ENCODE data around the gene NAPEPLD.
"Not testable (repeated sequence)": the region's sequence is repeated elsewhere in the genome, so short reads cannot be mapped to it uniquely, and the experiment has no call there.

NAPEPLD gene

GRCh38 chr7:103195364-103195763, 46.5 kb upstream of the NAPEPLD start:
- H3K27ac ChIP-seq (ENCODE audit: extremely low read depth, low read depth, low read length); H3K36me3 ChIP-seq (ENCODE audit: control insufficient read depth in 2 of 2, insufficient read depth in 1 of 2, low read length in 2 of 2); POLR2A ChIA-PET; H3K4me3 ChIP-seq (ENCODE audit: low read depth, low read length); CTCF ChIA-PET; H3K9me3 ChIP-seq (ENCODE audit: control insufficient read depth, insufficient read depth, low read depth, low read length); H3K4me1 ChIP-seq (ENCODE audit: control insufficient read depth, insufficient read depth, low read length): not testable (repeated sequence)

- H3K36me3 ChIP-seq (ENCODE audit: control insufficient read depth in 2 of 2, insufficient read depth in 1 of 2, low read length in 2 of 2); POLR2A ChIA-PET; CTCF ChIA-PET; H3K9me3 ChIP-seq (ENCODE audit: control insufficient read depth, insufficient read depth, low read depth, low read length); H3K4me1 ChIP-seq (ENCODE audit: control insufficient read depth, insufficient read depth, low read length); H3K4me3 ChIP-seq (ENCODE audit: low read depth, low read length); H3K27ac ChIP-seq (ENCODE audit: extremely low read depth, low read depth, low read length): not testable (repeated sequence)
These were observed 23.7 kb upstream of the NAPEPLD start for GRCh38 chr7:103172415-103173146.

DNA sequence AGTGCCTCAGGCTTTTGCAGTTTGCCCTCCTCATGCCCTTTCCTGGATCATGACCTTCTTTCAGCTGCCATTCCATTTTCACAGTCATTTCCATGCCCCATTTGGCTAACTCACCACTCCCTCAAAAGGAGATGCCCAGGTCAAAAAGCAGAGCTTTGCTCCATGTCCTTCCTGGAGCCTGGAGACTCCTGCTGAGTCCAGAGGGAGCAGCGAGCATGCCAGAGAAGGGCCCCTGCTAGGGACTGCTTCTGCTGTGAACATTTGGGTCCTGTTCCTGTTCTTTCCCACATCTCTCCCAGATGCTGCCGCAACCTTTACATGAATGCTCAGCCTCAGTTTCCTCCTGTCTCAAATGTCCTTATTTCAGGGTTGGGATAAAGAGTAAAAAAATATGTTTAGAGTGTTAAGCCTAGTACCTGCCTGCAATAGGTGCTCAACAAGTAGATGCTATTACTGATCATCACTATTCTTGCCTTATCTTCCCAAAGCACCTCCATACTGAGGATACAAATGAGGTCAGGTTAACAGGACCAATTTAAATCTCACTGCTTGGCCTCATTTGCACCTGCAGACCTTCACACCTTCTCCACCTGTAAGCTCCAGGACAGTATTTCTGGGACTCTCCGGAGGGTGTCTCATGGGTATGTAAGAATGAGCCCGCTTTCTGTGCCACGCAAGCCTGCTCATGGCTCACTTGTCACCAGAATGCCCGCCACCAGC, 23.0 kb upstream of the NAPEPLD start:
- H3K4me1 ChIP-seq (ENCODE audit: control insufficient read depth, insufficient read depth, low read length); H3K9me3 ChIP-seq (ENCODE audit: control insufficient read depth, insufficient read depth, low read depth, low read length); H3K27ac ChIP-seq (ENCODE audit: extremely low read depth, low read depth, low read length); H3K4me3 ChIP-seq (ENCODE audit: low read depth, low read length); CTCF ChIA-PET; POLR2A ChIA-PET; H3K36me3 ChIP-seq (ENCODE audit: control insufficient read depth in 2 of 2, insufficient read depth in 1 of 2, low read length in 2 of 2): not testable (repeated sequence)
- peak; percentile 55 for TF ChIP-seq SCRT2 (tag by site-specific recombination; IDR thresholded peaks at IDR 0.05)

- H3K36me3 ChIP-seq (ENCODE audit: control insufficient read depth in 2 of 2, insufficient read depth in 1 of 2, low read length in 2 of 2); POLR2A ChIA-PET; H3K4me1 ChIP-seq (ENCODE audit: control insufficient read depth, insufficient read depth, low read length); H3K9me3 ChIP-seq (ENCODE audit: control insufficient read depth, insufficient read depth, low read depth, low read length); H3K27ac ChIP-seq (ENCODE audit: extremely low read depth, low read depth, low read length); H3K4me3 ChIP-seq (ENCODE audit: low read depth, low read length): not testable (repeated sequence)
- CTCF ChIA-PET, result interaction anchor here (0.6 kb wide), 1 partner anchor 361 kb away, joined by 4 read pairs; no protein-coding TSS in a partner anchor
These were observed 18.1 kb upstream of the NAPEPLD start for GRCh38 chr7:103166921-103167544.

DNA sequence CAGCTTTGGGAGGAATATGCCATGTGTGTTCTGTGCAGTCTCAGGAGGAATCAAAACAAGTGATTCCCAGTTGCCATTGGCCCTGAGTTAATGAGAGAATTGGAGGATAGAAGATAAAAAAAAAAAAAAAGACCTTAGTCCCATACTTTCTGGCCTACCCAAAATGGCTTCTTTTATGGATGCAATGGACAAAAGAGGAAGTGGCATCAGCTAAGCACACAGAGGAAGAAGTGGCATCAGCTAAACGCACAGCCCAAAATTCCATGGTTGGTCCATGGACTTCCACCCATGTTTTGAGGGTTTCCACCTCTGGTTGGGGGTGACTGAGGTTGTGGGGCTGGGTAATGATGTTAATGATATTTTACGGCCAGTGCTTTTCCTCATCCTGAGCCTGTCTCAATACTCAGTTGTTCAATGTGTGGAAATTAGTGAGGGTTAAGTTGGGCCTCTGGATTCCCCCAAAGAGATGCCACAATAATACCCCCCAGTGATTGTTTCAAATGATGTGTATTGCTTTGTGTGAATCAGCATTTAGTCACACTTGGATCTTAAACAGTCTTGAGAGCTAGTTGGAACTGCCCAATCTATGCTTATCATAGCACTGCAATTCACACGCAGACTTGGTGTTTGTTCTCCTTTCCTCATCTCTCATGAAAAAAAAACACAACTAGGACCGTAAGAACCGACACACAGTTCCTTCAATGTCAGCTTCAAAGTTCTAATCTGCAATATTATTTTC, 14.4 kb upstream of the NAPEPLD start:
- H3K4me1 ChIP-seq (ENCODE audit: control insufficient read depth, insufficient read depth, low read length); H3K27ac ChIP-seq (ENCODE audit: extremely low read depth, low read depth, low read length); H3K36me3 ChIP-seq (ENCODE audit: control insufficient read depth in 2 of 2, insufficient read depth in 1 of 2, low read length in 2 of 2); POLR2A ChIA-PET; H3K4me3 ChIP-seq (ENCODE audit: low read depth, low read length); H3K9me3 ChIP-seq (ENCODE audit: control insufficient read depth, insufficient read depth, low read depth, low read length): not testable (repeated sequence)
- CTCF ChIA-PET, result interaction anchor here (0.6 kb wide), 2 partner anchors 14 to 210 kb away, joined by 3 to 6 read pairs; no protein-coding TSS in a partner anchor

DNA sequence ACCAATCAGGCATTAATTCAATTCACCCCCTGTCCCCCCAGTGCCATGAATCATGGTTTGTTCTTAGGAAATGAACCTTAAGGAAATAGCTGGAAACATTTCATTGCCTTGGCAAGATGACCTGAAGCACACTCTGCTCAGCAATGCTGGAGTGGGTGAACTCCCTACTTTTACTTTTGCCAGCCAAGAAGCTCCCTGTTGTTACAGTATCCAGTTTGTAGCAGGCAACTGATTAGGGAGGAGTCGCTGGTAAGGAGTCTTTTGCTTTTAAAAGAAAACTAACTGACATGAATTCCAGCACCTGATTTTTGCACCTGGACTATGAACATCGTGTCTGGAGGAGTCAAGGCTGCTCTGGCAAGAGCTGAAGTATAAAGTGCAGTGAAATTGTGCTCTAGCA, 13.7 kb upstream of the NAPEPLD start:
- POLR2A ChIA-PET, result not testable (repeated sequence)

DNA sequence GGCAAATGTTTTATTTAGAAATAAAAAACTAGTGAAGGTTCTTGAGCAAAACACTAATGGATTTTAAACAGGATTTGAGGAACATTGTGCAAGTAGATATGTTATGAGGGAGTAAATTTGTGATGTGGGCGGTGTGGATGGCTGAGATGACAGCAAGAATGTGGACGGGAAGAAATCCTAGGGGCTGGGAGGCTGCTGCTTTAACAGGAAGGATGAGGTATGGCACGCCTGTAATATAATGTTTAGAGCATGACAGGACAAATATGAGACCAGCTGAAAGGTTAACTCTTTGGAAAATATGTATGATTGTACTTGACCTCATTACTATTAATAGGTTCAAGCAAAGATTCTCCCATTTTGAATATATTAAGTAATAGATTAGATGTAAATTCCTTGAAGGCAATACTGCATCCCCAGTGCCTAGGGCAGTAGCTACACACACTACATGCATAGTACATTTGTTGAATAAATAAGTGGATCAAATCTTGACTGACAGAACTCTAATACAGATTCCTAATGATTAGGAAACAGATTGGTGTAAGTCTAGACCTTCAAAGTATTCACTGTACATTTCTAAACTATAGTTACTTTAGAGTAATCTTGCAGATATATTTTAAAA, 13.2 kb upstream of the NAPEPLD start:
- H3K9me3 ChIP-seq (ENCODE audit: control insufficient read depth, insufficient read depth, low read depth, low read length); H3K27ac ChIP-seq (ENCODE audit: extremely low read depth, low read depth, low read length); H3K4me1 ChIP-seq (ENCODE audit: control insufficient read depth, insufficient read depth, low read length); H3K4me3 ChIP-seq (ENCODE audit: low read depth, low read length); CTCF ChIA-PET; H3K36me3 ChIP-seq (ENCODE audit: control insufficient read depth in 2 of 2, insufficient read depth in 1 of 2, low read length in 2 of 2): not testable (repeated sequence)
- POLR2A ChIA-PET, result interaction anchor here (1.3 kb wide), 1 partner anchor 13 kb away, joined by 3 read pairs; the partner anchor contains the start of gene NAPEPLD

More for the DNA sequence above, 13.7 kb upstream of the NAPEPLD start:
- H3K4me1 ChIP-seq (ENCODE audit: control insufficient read depth, insufficient read depth, low read length); CTCF ChIA-PET; H3K4me3 ChIP-seq (ENCODE audit: low read depth, low read length); H3K9me3 ChIP-seq (ENCODE audit: control insufficient read depth, insufficient read depth, low read depth, low read length); H3K36me3 ChIP-seq (ENCODE audit: control insufficient read depth in 2 of 2, insufficient read depth in 1 of 2, low read length in 2 of 2); H3K27ac ChIP-seq (ENCODE audit: extremely low read depth, low read depth, low read length): not testable (repeated sequence)

DNA sequence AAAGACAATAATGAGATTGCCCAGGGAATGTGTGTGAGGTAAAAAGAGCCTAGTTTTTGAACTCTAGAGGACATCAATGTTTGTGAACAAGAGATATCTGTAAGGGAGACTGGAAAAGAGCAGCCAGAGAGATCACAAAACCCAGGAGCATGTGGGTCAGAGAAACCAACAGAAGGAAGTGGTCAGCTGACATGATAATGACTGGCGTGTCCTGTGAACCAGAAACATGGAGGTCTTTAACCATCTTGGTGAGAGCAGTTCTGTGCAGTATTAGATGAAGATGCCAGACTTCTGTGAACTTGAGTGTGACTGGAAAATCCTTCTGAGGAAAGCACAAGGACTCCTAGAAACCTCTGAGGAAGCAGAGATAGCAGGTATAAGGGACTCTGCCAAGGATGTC, 10.2 kb upstream of the NAPEPLD start:
- H3K4me3 ChIP-seq (ENCODE audit: low read depth, low read length); H3K36me3 ChIP-seq (ENCODE audit: control insufficient read depth in 2 of 2, insufficient read depth in 1 of 2, low read length in 2 of 2); POLR2A ChIA-PET; H3K4me1 ChIP-seq (ENCODE audit: control insufficient read depth, insufficient read depth, low read length); H3K27ac ChIP-seq (ENCODE audit: extremely low read depth, low read depth, low read length); H3K9me3 ChIP-seq (ENCODE audit: control insufficient read depth, insufficient read depth, low read depth, low read length); CTCF ChIA-PET: not testable (repeated sequence)

DNA sequence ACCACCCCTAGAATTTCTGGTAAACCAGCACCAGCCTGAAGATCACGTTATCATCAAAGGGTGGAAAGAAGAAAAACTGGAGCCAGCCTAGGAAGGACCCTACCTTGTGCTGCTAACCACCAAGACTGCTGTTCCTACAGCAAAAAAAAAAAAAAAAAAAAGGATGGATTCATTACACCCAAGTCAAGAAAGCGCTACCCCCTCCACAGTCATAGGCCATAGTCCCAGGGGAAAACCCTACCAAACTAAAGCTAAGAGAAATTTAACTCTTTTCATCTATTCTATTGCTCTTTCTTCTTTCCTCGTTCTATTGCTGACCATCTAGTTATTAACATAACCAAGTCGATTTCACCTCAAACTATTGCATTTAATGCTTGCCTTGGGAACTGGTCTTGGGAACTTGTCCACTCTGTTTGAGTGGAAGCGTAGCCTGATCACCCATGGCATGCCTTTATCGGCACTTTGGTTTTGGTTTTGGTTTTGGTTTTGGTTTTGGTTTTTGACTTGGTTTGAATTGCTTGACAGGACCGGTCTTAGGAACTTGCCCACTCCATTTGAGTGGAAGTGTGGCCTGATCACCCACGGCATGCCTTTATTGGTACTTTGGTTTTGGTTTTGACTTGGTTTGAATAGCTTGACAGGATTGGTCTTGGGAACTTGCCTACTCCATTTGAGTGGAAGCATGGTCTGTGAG, 6.6 kb upstream of the NAPEPLD start:
- POLR2A ChIA-PET; CTCF ChIA-PET; H3K27ac ChIP-seq (ENCODE audit: extremely low read depth, low read depth, low read length); H3K4me3 ChIP-seq (ENCODE audit: low read depth, low read length); H3K4me1 ChIP-seq (ENCODE audit: control insufficient read depth, insufficient read depth, low read length); H3K36me3 ChIP-seq (ENCODE audit: control insufficient read depth in 2 of 2, insufficient read depth in 1 of 2, low read length in 2 of 2); H3K9me3 ChIP-seq (ENCODE audit: control insufficient read depth, insufficient read depth, low read depth, low read length): not testable (repeated sequence)

All from HEK293 (cell line).